22Rv1 (cell line): ENCODE measurements around the gene AFF1.

Experiments used
- CTCF ChIP-seq: fragments of 450-650 bp; IDR thresholded peaks from 2 replicates; pipeline ENCODE4 v1.5.1; 2017; ENCODE audit warnings: mild to moderate bottlenecking
- ZFX ChIP-seq: fragments of 450-650 bp; IDR thresholded peaks from 2 replicates; pipeline ENCODE4 v1.6.1; 2017; ENCODE audit warnings: antibody characterized with exemption, borderline replicate concordance

GRCh38 chr4:86993909-86994681 is 59.3 kb downstream of the AFF1 start:
- TF ChIP-seq CTCF, result no peak
- TF ChIP-seq ZFX, result no peak
